Stomach smooth muscle (tissue), 2 donors: ENCODE data around the gene YAF2.

Experiments used
- H3K27ac ChIP-seq: one replicate; pipeline ENCODE4 v1.7.0; 2013; ENCODE audit warnings: mild to moderate bottlenecking, low read length, inconsistent platforms
- H3K27me3 ChIP-seq, 2 donors: one replicate each; pipeline ENCODE4 v1.7.0; 2013; ENCODE audit warnings: low read length in 2 of 2; ENCODE audit not compliant: insufficient read depth in 2 of 2, control insufficient read depth in 1 of 2
- H3K36me3 ChIP-seq, 2 donors: one replicate each; pipeline ENCODE4 v1.7.0; 2013; ENCODE audit warnings: low read length in 2 of 2; ENCODE audit not compliant: control insufficient read depth in 2 of 2, insufficient read depth in 2 of 2
- H3K4me1 ChIP-seq: one replicate; pipeline ENCODE4 v1.7.0; 2013; ENCODE audit warnings: low read length; ENCODE audit not compliant: control insufficient read depth, insufficient read depth
- H3K4me3 ChIP-seq, 2 donors: one replicate each; pipeline ENCODE4 v1.7.0; 2013; ENCODE audit warnings: low read length in 2 of 2
- H3K9ac ChIP-seq, 2 donors: one replicate each; pipeline ENCODE4 v1.7.0; 2013; ENCODE audit warnings: low read length in 2 of 2, mild to moderate bottlenecking in 1 of 2
- H3K9me3 ChIP-seq, 2 donors: one replicate each; pipeline ENCODE4 v1.7.0; 2013; ENCODE audit warnings: low read length in 2 of 2; ENCODE audit not compliant: control insufficient read depth in 2 of 2
- donor health status: healthy.
- donor health status: Pancreatic carcinoma.

YAF2 gene

DNA sequence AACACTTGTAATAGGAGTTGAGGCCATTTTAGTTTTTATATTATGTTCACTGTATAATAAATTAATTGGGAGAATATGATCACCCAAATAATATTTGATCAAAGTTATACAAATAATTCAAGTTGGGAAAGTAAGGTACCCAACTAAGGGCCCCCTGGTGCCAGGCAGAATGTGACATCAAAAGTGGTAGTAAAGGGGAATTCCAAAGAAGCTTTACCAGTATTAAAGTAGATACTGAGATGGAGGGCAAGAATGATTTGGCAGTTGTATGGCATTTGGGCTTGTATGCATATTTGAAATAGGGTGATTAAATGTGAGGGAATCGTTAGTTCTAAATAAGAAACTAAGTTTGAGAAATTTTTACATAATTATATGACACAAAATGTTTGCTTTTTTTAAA is 111.1 kb downstream of the YAF2 start:
- H3K9ac ChIP-seq: no peak overlapping the region
- H3K27ac ChIP-seq: no peak overlapping the region
- no peaks in the 10 kb centered on the region for H3K4me1 ChIP-seq
- H3K9me3 ChIP-seq: no peaks in the 10 kb centered on the region
- no peak overlapping the region for H3K4me3 ChIP-seq
- no peaks in the 10 kb centered on the region for H3K27me3 ChIP-seq
- no peaks in the 10 kb centered on the region for H3K36me3 ChIP-seq

DNA sequence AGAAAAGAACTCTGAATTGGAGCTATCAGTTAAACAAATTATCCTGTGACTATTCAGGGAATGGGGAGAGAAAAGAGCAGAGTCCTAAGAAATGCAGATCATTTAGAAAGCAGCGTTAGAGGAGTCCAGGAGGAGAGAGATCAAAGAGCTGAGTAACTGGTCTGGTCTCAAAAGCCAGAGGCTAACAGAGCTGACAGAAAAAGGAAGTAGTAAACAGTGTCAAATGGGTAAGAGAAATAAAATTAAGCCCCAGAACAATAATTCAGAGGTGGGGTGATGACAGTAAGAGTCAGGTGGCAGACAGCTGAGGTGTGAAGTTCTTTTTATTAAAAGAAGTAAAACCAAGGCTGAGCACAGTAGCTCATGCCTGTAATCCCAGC is 112.7 kb downstream of the YAF2 start:
- H3K4me1 ChIP-seq: no peaks in the 10 kb centered on the region
- no peaks in the 10 kb centered on the region for H3K9me3 ChIP-seq
- no peaks in the 10 kb centered on the region for H3K27me3 ChIP-seq
- no peak overlapping the region for H3K27ac ChIP-seq
- H3K9ac ChIP-seq: no peak overlapping the region
- H3K4me3 ChIP-seq: no peak overlapping the region
- H3K36me3 ChIP-seq: no peaks in the 10 kb centered on the region

DNA sequence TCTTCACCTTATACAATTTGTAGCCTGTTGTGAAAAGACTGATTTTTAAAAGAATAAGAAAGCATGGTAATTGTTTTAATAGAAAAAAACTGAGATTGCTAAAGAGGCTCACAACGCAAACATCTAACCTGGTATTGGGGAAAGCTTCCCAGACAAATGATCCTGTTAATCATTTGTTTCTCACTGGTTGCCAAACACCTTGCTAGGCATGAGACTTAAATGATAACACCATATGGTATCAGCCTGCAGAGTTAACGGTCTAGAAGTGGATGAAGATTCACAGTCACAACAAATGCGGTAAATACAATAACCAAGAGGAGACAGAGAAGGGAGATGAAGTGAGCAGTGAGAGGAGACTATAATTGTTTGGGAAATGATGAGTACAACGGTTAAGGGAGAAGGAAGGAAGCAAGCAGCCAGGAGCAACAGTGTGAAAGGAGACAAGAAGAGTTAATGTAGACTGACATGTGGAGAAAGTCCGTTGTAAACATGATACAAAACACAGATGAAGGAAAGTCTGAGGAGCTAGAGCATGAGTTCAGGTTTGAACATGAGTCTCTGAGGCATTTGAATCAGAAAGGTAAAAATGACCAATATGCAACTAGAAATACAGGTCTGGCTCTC is 113.2 kb downstream of the YAF2 start:
- no peak overlapping the region for H3K4me3 ChIP-seq
- H3K4me1 ChIP-seq: no peaks in the 10 kb centered on the region
- no peak overlapping the region for H3K9ac ChIP-seq
- H3K9me3 ChIP-seq: no peaks in the 10 kb centered on the region
- H3K27ac ChIP-seq: no peak overlapping the region
- no peaks in the 10 kb centered on the region for H3K36me3 ChIP-seq
- H3K27me3 ChIP-seq: no peaks in the 10 kb centered on the region

GRCh38 chr12:42119085-42119633 is 118.9 kb downstream of the YAF2 start:
- Histone ChIP-seq H3K27ac (no peak overlapping the region), H3K9ac (no peak overlapping the region)

DNA sequence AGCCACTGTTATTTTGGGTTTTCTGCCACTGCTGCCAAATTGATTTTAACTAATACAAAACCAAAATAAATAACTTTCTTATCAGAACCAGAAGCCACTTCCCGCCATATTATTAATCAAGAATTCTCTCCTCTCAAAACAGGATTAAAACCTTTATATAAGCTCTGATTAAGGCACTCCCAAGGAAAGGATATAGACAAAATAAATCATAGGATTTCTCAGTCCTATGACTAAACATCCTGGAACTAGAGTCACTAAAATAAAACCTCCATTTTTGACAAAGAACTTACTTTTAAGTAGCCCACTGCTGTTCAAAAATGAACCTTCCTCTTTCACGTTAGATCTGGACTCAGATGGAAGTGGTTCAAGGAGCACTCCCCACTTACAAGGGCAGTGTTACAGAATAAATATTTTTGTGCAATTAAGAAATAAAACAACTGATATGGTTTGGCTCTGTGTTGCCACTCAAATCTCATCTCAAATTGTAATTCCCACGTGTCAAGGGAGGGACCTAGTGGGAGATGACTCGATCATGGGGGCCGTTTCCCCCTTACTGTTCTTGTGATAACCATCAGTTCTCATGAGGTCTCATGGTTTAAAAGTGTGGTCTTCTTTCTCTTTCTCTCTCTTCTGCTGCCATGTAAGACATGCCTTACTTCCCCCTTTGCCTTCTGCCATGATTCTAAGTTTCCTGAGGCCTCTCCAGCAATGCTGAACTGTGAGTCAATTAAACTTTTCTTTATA is 119.7 kb downstream of the YAF2 start:
- no peak overlapping the region for H3K9ac ChIP-seq
- no peak overlapping the region for H3K27ac ChIP-seq
- no peak overlapping the region for H3K4me3 ChIP-seq
- no peaks in the 10 kb centered on the region for H3K9me3 ChIP-seq
- H3K36me3 ChIP-seq: peaks cover 3 to 4% of the 10 kb centered on the region in 2 donors
- H3K4me1 ChIP-seq: no peaks in the 10 kb centered on the region
- no peaks in the 10 kb centered on the region for H3K27me3 ChIP-seq

More at GRCh38 chr12:42119085-42119633, 118.9 kb downstream of the YAF2 start:
- no peaks in the 10 kb centered on the region for H3K9me3 ChIP-seq
- no peak overlapping the region for H3K4me3 ChIP-seq
- H3K27me3 ChIP-seq: no peaks in the 10 kb centered on the region
- no peaks in the 10 kb centered on the region for H3K4me1 ChIP-seq
- H3K36me3 ChIP-seq: peaks cover 3 to 4% of the 10 kb centered on the region in 2 donors

- H3K4me3 ChIP-seq: no peak overlapping the region
- H3K36me3 ChIP-seq: no peaks in the 10 kb centered on the region
- H3K9ac ChIP-seq: no peak overlapping the region
- H3K9me3 ChIP-seq: no peaks in the 10 kb centered on the region
- no peaks in the 10 kb centered on the region for H3K4me1 ChIP-seq
- no peaks in the 10 kb centered on the region for H3K27me3 ChIP-seq
- no peak overlapping the region for H3K27ac ChIP-seq
These were observed 129.0 kb downstream of the YAF2 start for GRCh38 chr12:42109031-42109430.
